GM18517 (cell line): ENCODE data around the gene NEK4.

Experiments
- ATAC-seq: cut with Tn5 transposase; IDR thresholded peaks from one replicate; pipeline ENCODE4 v1.9.1; 2021; ENCODE audit warnings: mild to moderate bottlenecking, moderate library complexity; ENCODE audit not compliant: unreplicated experiment

The NEK4 gene

GRCh38 chr3:52770496-52771333, at the start of gene NEK4:
TSS of gene NEK4 (minus strand) at chr3:52770940. CDS start at chr3:52770746, 194 bp downstream.
- peak; percentile 89 for ATAC-seq

- ATAC-seq = no peak
These were observed 49.2 kb upstream of the NEK4 start for GRCh38 chr3:52819936-52820335.

GRCh38 chr3:52817860-52818259, 47.1 kb upstream of the NEK4 start:
- ATAC-seq = no peak

- no peak for ATAC-seq
These were observed 46.5 kb upstream of the NEK4 start for GRCh38 chr3:52817221-52817620.

GRCh38 chr3:52816654-52817053, 45.9 kb upstream of the NEK4 start:
- ATAC-seq = no peak

- no peak for ATAC-seq
These were observed 45.5 kb upstream of the NEK4 start for GRCh38 chr3:52816199-52816598.

GRCh38 chr3:52813810-52814209, 43.1 kb upstream of the NEK4 start:
- no peak for ATAC-seq

GRCh38 chr3:52811452-52812011, 40.8 kb upstream of the NEK4 start:
- no peak for ATAC-seq

GRCh38 chr3:52810923-52811322, 40.2 kb upstream of the NEK4 start:
- ATAC-seq = no peak

- no peak for ATAC-seq
These were observed 39.1 kb upstream of the NEK4 start for GRCh38 chr3:52809662-52810377.

- no peak for ATAC-seq
These were observed 38.4 kb upstream of the NEK4 start for GRCh38 chr3:52809149-52809548.

GRCh38 chr3:52805270-52806039, 34.7 kb upstream of the NEK4 start:
- ATAC-seq = no peak

- no peak for ATAC-seq
These were observed 31.1 kb upstream of the NEK4 start for GRCh38 chr3:52801839-52802238.

- ATAC-seq = no peak
These were observed 29.3 kb upstream of the NEK4 start for GRCh38 chr3:52800079-52800478.

GRCh38 chr3:52798978-52799476, 28.3 kb upstream of the NEK4 start:
- ATAC-seq = no peak

- ATAC-seq = no peak
These were observed 27.7 kb upstream of the NEK4 start for GRCh38 chr3:52798376-52798977.

- no peak for ATAC-seq
These were observed 25.7 kb upstream of the NEK4 start for GRCh38 chr3:52796411-52796810.

GRCh38 chr3:52795298-52795900, 24.7 kb upstream of the NEK4 start:
- no peak for ATAC-seq

GRCh38 chr3:52794612-52795099, 23.9 kb upstream of the NEK4 start, which contains the start of gene ITIH3:
TSS of gene ITIH3 (plus strand) at chr3:52794796. CDS start at chr3:52794804, 8 bp downstream.
- ATAC-seq = no peak
